Tibial artery (tissue), 4 donors: ENCODE data around the gene WDR73.

ENCODE experiments used
- DNase-seq, 2 donors: peaks; one replicate each; pipeline ENCODE4 v3.0.0-alpha.2; 2019
- H3K27ac ChIP-seq, 2 donors: fragments of 200-600 bp; sonication (generic) in 1 of 2; 1 replicate in 1 of 2; 2 replicates in 1 of 2; pipeline ENCODE4 v1.5.1; 2018 to 2019; ENCODE audit warnings: mild to moderate bottlenecking in 1 of 2
- H3K27me3 ChIP-seq, 2 donors: fragments of 200-600 bp; sonication (generic) in 1 of 2; one replicate each; pipeline versions ENCODE4 v1.5.1 to v1.6.0; 2016 to 2019
- H3K36me3 ChIP-seq, 3 donors: fragments of 200-600 bp; sonication (generic) in 2 of 3; one replicate each; pipeline ENCODE4 v1.5.1; 2016 to 2019; ENCODE audit warnings: mild to moderate bottlenecking in 2 of 3
- H3K4me1 ChIP-seq, 4 donors: fragments of 200-600 bp; sonication (generic) in 2 of 4; 1 replicate in 3 of 4; 2 replicates in 1 of 4; pipeline ENCODE4 v1.5.1; 2016 to 2019
- H3K4me3 ChIP-seq, 2 donors: fragments of 200-600 bp; sonication (generic) in 1 of 2; 1 replicate in 1 of 2; 2 replicates in 1 of 2; pipeline ENCODE4 v1.5.1; 2018 to 2019; ENCODE audit warnings: mild to moderate bottlenecking in 2 of 2
- H3K9me3 ChIP-seq, 3 donors: fragments of 200-600 bp; sonication (generic) in 1 of 3; one replicate each; pipeline ENCODE4 v1.5.1; 2016 to 2019
- intact Hi-C: fragments of 100-400 bp; cut with DNase I; formaldehyde crosslinking; loops from one replicate; pipeline ENCODE4 v1.15.0; 2023; ENCODE audit warnings: low total_unique reads
- TF ChIP-seq, protein P1 (sequence below), 2 experiments: fragments of 200-600 bp in 1 of 2; fragments of 450-650 bp in 1 of 2; IDR thresholded peaks; one replicate each; pipeline ENCODE4 v1.5.1; 2017 to 2019; ENCODE audit warnings: antibody characterized with exemption in 2 of 2, mild to moderate bottlenecking in 1 of 2, moderate library complexity in 1 of 2

Gene WDR73

GRCh38 chr15:84624359-84624758 is 29.7 kb downstream of the WDR73 start:
- TF ChIP-seq, protein P1, sequence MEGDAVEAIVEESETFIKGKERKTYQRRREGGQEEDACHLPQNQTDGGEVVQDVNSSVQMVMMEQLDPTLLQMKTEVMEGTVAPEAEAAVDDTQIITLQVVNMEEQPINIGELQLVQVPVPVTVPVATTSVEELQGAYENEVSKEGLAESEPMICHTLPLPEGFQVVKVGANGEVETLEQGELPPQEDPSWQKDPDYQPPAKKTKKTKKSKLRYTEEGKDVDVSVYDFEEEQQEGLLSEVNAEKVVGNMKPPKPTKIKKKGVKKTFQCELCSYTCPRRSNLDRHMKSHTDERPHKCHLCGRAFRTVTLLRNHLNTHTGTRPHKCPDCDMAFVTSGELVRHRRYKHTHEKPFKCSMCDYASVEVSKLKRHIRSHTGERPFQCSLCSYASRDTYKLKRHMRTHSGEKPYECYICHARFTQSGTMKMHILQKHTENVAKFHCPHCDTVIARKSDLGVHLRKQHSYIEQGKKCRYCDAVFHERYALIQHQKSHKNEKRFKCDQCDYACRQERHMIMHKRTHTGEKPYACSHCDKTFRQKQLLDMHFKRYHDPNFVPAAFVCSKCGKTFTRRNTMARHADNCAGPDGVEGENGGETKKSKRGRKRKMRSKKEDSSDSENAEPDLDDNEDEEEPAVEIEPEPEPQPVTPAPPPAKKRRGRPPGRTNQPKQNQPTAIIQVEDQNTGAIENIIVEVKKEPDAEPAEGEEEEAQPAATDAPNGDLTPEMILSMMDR (IDR thresholded peaks at IDR 0.05) = no peak
- Histone ChIP-seq H3K9me3 (peaks cover 0 to 20% (median 18%) of the 10 kb centered on the region in 3 donors), H3K4me1 (no peaks in the 10 kb centered on the region), H3K36me3 (peaks cover 26 to 57% (median 40%) of the 10 kb centered on the region in 3 donors), H3K27ac (no peak overlapping the region), H3K27me3 (no peaks in the 10 kb centered on the region), H3K4me3 (no peak overlapping the region)
- DNase-seq = no peak
- intact Hi-C loops = no loop called here

GRCh38 chr15:84621358-84621979 is 32.6 kb downstream of the WDR73 start:
- peaks cover 0 to 20% (median 18%) of the 10 kb centered on the region in 3 donors for H3K9me3 ChIP-seq
- TF ChIP-seq, protein P1 (IDR thresholded peaks at IDR 0.05) = no peak
- H3K27ac ChIP-seq = no peak overlapping the region
- H3K36me3 ChIP-seq = peaks cover 26 to 56% (median 35%) of the 10 kb centered on the region in 3 donors
- no peak overlapping the region for H3K4me3 ChIP-seq
- no peaks in the 10 kb centered on the region for H3K4me1 ChIP-seq
- DNase-seq = peak in 1 of 2 donors; percentile 45
- intact Hi-C loops = no loop called here
- no peaks in the 10 kb centered on the region for H3K27me3 ChIP-seq

GRCh38 chr15:84620626-84621025 is 33.5 kb downstream of the WDR73 start:
- no peak overlapping the region for H3K27ac ChIP-seq
- DNase-seq = peak in 1 of 2 donors; percentile 20
- no peaks in the 10 kb centered on the region for H3K4me1 ChIP-seq
- H3K4me3 ChIP-seq = no peak overlapping the region
- H3K27me3 ChIP-seq = no peaks in the 10 kb centered on the region
- intact Hi-C loops = no loop called here
- peaks cover 26 to 48% (median 35%) of the 10 kb centered on the region in 3 donors for H3K36me3 ChIP-seq
- peaks cover 0 to 20% (median 18%) of the 10 kb centered on the region in 3 donors for H3K9me3 ChIP-seq
- TF ChIP-seq, protein P1 (IDR thresholded peaks at IDR 0.05) = no peak

DNA sequence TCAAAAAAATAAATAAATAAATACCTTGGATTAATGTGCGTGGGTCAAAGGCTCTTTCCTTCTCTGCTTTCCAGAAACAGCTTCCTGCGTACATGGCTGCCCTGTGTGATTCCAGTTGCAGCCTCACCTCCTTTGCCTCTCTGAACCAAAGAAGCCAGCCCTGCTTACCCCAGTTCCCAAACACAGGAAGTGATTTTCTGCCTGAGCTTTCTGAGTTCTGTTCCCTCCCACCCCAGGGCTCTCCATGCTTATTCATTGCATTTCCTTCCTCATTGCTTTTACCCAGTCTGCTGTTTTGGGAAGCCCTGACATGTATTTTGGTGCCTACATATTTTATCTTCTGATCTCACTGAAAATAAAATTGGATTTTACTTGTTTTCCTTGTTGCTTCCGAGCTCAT is 37.8 kb downstream of the WDR73 start:
- Histone ChIP-seq H3K4me1 (no peaks in the 10 kb centered on the region), H3K9me3 (peaks cover 0 to 8% (median 8%) of the 10 kb centered on the region in 3 donors), H3K4me3 (no peak overlapping the region), H3K27me3 (no peaks in the 10 kb centered on the region), H3K36me3 (peaks cover 7 to 10% (median 9%) of the 10 kb centered on the region in 3 donors), H3K27ac (no peak overlapping the region)
- peak in 1 of 2 donors; percentile 62 for DNase-seq
- TF ChIP-seq, protein P1 (IDR thresholded peaks at IDR 0.05) = no peak
- intact Hi-C loops = no loop called here

- Histone ChIP-seq H3K4me1 (no peaks in the 10 kb centered on the region), H3K27me3 (no peaks in the 10 kb centered on the region), H3K4me3 (no peak overlapping the region), H3K27ac (no peak overlapping the region), H3K36me3 (peaks cover 0 to 13% (median 3%) of the 10 kb centered on the region in 3 donors), H3K9me3 (no peaks in the 10 kb centered on the region)
- DNase-seq = no peak
- intact Hi-C loops = no loop called here
- TF ChIP-seq, protein P1 (IDR thresholded peaks at IDR 0.05) = no peak
Measured at GRCh38 chr15:84611631-84612030, 42.5 kb downstream of the WDR73 start.
